Endothelial cell of umbilical vein (primary cell): ENCODE data around the gene IFITM2. TPM values are rescaled to one million over a fixed set of nuclear protein-coding genes. Genes with fewer than 3 reads are reported as not detected.

Experiments
- BruUV-seq: library from RNA; stranded (reverse); fragments of 400-500 nt; replicated peaks from 2 replicates; lab custom pipeline; 2021; lab: Mats Ljungman, UMichigan
- CTCF ChIA-PET: fragments of 300-600, 350-600 bp; sonication (Branson Sonifier 250); formaldehyde crosslinking; loops from one replicate; lab custom pipeline; 2021; ENCODE audit warnings: antibody characterized with exemption, inconsistent platforms; lab: Charles Lee
- POLR2A ChIA-PET: fragments of 300-600, 350-600 bp; sonication (Branson Sonifier 250); formaldehyde crosslinking; loops from one replicate; lab custom pipeline; 2021; ENCODE audit warnings: antibody characterized with exemption, inconsistent platforms; lab: Charles Lee
- DNase-seq: peaks from one replicate; pipeline ENCODE4 v3.0.0-alpha.2; 2011; ENCODE audit warnings: low read depth, low spot score
- FAIRE-seq: peaks from 2 replicates; lab custom pipeline; 2011; peaks lifted over from hg19 to GRCh38; lab: Jason Lieb, UNC
- H2AFZ ChIP-seq: 2 replicates; pipeline ENCODE4 v1.6.0; 2012; ENCODE audit warnings: low read depth, low read length, control low read depth, inconsistent platforms
- H3K27ac ChIP-seq: 2 replicates; pipeline ENCODE4 v1.5.1; 2011; ENCODE audit warnings: low read depth, mild to moderate bottlenecking, control low read depth, low read length, moderate library complexity; ENCODE audit not compliant: insufficient read depth
- H3K27me3 ChIP-seq, 2 experiments: 2 replicates each; pipeline versions ENCODE4 v1.6.0 to v1.6.1; 2011; ENCODE audit warnings: low read length in 2 of 2, mixed read lengths in 1 of 2; ENCODE audit not compliant: control insufficient read depth in 2 of 2, insufficient read depth in 2 of 2
- H3K36me3 ChIP-seq, 2 experiments: 2 replicates in 1 of 2; 3 replicates in 1 of 2; pipeline ENCODE4 v1.5.1; 2011; ENCODE audit warnings: low read length in 2 of 2, mild to moderate bottlenecking in 1 of 2, moderate library complexity in 1 of 2; ENCODE audit not compliant: control insufficient read depth in 2 of 2, insufficient read depth in 2 of 2; ENCODE audit errors: extremely low read depth in 1 of 2
- H3K4me1 ChIP-seq: 3 replicates; pipeline ENCODE4 v1.5.1; 2011; ENCODE audit warnings: mild to moderate bottlenecking, low read length; ENCODE audit not compliant: control insufficient read depth, insufficient read depth; ENCODE audit errors: extremely low read depth
- H3K4me2 ChIP-seq: 2 replicates; pipeline ENCODE4 v1.6.1; 2011; ENCODE audit warnings: low read length, control low read depth, mixed read lengths; ENCODE audit not compliant: insufficient read depth
- H3K4me3 ChIP-seq, 3 experiments: fragments of 200-600 bp in 1 of 3; sonication (generic), shearing (Covaris generic) in 1 of 3; replicated peaks in 1 of 3; 2 replicates each; pipeline ENCODE4 v1.5.1; 2011 to 2016; ENCODE audit warnings: control low read depth in 3 of 3, low read length in 3 of 3, mild to moderate bottlenecking in 2 of 3, inconsistent platforms in 1 of 3, low read depth in 1 of 3, moderate library complexity in 1 of 3; ENCODE audit not compliant: insufficient read depth in 1 of 3
- H3K79me2 ChIP-seq: 2 replicates; pipeline ENCODE4 v1.6.0; 2012; ENCODE audit warnings: low read length, inconsistent platforms; ENCODE audit not compliant: control insufficient read depth, insufficient read depth
- H3K9ac ChIP-seq: replicated peaks from 2 replicates; pipeline ENCODE3; 2011; ENCODE audit warnings: low read length, control low read depth; ENCODE audit not compliant: insufficient read depth; ENCODE audit errors: extremely low read depth
- H3K9me1 ChIP-seq: replicated peaks from 3 replicates; pipeline ENCODE4 v1.6.0; 2011; ENCODE audit warnings: mild to moderate bottlenecking, low read length; ENCODE audit not compliant: control insufficient read depth, insufficient read depth; ENCODE audit errors: extremely low read depth
- H3K9me3 ChIP-seq: replicated peaks from 2 replicates; pipeline ENCODE4 v1.5.1; 2012; ENCODE audit warnings: low read length, inconsistent platforms; ENCODE audit not compliant: control insufficient read depth, insufficient read depth
- H4K20me1 ChIP-seq: replicated peaks from 2 replicates; pipeline ENCODE3; 2011; ENCODE audit warnings: mild to moderate bottlenecking, low read length; ENCODE audit not compliant: control insufficient read depth, insufficient read depth; ENCODE audit errors: extremely low read depth
- EZH2 ChIP-seq: IDR thresholded peaks from 2 replicates; pipeline ENCODE4 v1.6.1; 2012; ENCODE audit warnings: borderline replicate concordance, low read depth, mild to moderate bottlenecking, moderate library complexity, low read length, inconsistent platforms; ENCODE audit not compliant: severe bottlenecking
- FOS ChIP-seq: IDR thresholded peaks from 2 replicates; pipeline ENCODE4 v1.6.1; 2011; ENCODE audit warnings: mild to moderate bottlenecking, low read length, moderate library complexity, borderline replicate concordance; ENCODE audit not compliant: insufficient read depth
- GATA2 ChIP-seq: IDR thresholded peaks from 2 replicates; pipeline ENCODE4 v1.7.0; 2011; ENCODE audit warnings: low read depth, mild to moderate bottlenecking, moderate library complexity, mixed read lengths, low read length; ENCODE audit not compliant: insufficient read length, insufficient read depth
- JUN ChIP-seq: IDR thresholded peaks from 2 replicates; pipeline ENCODE4 v1.6.1; 2011; ENCODE audit warnings: borderline replicate concordance, low read depth; ENCODE audit not compliant: insufficient read length, insufficient read depth
- MYC ChIP-seq: IDR thresholded peaks from one replicate; pipeline ENCODE4 v1.6.1; 2011; ENCODE audit warnings: mild to moderate bottlenecking, low read depth, low read length
- POLR2A ChIP-seq: IDR thresholded peaks from 2 replicates; pipeline ENCODE4 v1.6.1; 2012; ENCODE audit warnings: low read depth, mild to moderate bottlenecking, control low read depth, low read length
- POLR2AphosphoS5 ChIP-seq: IDR thresholded peaks from 2 replicates; pipeline ENCODE4 v1.6.1; 2012; ENCODE audit warnings: low read depth, mild to moderate bottlenecking, control low read depth, low read length, moderate library complexity; ENCODE audit not compliant: insufficient read depth
- dilution Hi-C: fragments of 300-500 bp; cut with MboI; formaldehyde crosslinking; loops from one replicate; pipeline ENCODE4 v1.15.0; 2019; ENCODE audit warnings: low sequenced_read_pairs; ENCODE audit not compliant: extremely low pct_ligation_motif_present
- intact Hi-C: fragments of 100-400 bp; cut with micrococcal nuclease; formaldehyde crosslinking; loops from one replicate; pipeline ENCODE4 v1.10.0; 2022
- polyA plus RNA-seq, 4 experiments: library from polyadenylated mRNA; depleted of rRNA in 3 of 4; stranded (reverse) in 3 of 4; unstranded in 1 of 4; fragments of >200 nt; gene quantifications; 2 replicates each; pipeline versions ENCODE4 v1.2.1 to v1.2.3, GENCODE V29; 2011 to 2012; ENCODE audit warnings: missing spikeins in 1 of 4
- total RNA-seq: library from RNA; stranded (reverse); gene quantifications from 2 replicates; pipeline ENCODE4 v1.2.3, GENCODE V29; 2021
- TF ChIP-seq, protein P1 (sequence below): IDR thresholded peaks from 2 replicates; pipeline ENCODE4 v1.6.1; 2011; ENCODE audit not compliant: insufficient read depth, insufficient read length

The IFITM2 gene
- total and polyA plus RNA-seq, 2 donors (not counting 3 experiments of a cell fraction or from before 2014, with no cell fraction given), result 219 to 1,135 TPM

DNA sequence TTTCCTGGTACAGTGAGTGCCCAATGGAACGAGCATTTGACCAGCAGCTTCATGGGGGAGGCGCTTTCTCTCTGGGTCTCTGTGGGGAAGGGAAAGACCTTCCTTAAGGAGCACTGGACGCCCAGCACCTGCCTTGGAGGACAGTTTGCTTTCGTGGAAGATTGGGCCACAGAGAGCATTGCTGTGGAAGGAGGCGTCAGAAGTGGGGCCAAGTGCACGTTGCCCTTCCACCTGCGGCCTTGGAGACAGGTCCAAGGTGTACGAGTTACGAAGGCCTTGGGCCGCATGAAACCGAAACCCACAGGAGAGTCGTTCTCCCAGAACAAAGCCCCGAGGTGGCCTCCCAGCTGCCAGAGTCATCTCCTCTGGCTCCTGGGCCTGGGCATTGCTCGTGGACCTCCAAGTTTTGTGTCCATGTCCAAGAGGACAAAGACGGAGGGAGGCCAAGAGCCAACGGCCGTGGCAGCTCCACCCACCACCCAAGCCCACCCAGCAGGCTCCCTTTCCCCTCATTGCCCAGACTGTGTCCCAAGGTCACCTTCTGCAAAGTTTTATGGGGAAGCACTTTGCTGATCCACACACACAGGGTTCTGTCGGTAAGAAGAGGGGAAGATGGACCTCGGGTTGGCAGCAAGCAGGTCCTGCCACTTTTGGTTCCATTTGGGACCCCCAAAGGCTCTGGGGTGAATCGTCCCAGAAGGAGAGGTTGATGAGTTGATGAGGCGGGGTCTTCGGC lies 35.3 kb upstream of the IFITM2 start:
- FAIRE-seq, result no peak
- Histone ChIP-seq H3K79me2 (no peaks in the 10 kb centered on the region), H3K4me1 (no peaks in the 10 kb centered on the region), H3K27me3 (peaks cover 14 to 20% of the 10 kb centered on the region in 2 experiments), H3K9me1 (no peaks in the 10 kb centered on the region), H3K4me3 (no peak overlapping the region), H4K20me1 (no peaks in the 10 kb centered on the region), H3K36me3 (no peaks in the 10 kb centered on the region), H3K4me2 (no peak overlapping the region), H3K9me3 (no peaks in the 10 kb centered on the region), H3K9ac (no peak overlapping the region), H3K27ac (no peak overlapping the region), H2AFZ (no peak overlapping the region)
- CTCF ChIA-PET, result interaction anchor here (2.6 kb wide), 1 partner anchor 22 kb away, joined by 10 read pairs; no protein-coding TSS in a partner anchor
- DNase-seq, result no peak
- no peak for TF ChIP-seq POLR2AphosphoS5
- no peak for TF ChIP-seq MYC
- TF ChIP-seq FOS, result no peak
- TF ChIP-seq GATA2, result no peak
- no peak for TF ChIP-seq JUN
- no peak for TF ChIP-seq POLR2A
- TF ChIP-seq, protein P1, sequence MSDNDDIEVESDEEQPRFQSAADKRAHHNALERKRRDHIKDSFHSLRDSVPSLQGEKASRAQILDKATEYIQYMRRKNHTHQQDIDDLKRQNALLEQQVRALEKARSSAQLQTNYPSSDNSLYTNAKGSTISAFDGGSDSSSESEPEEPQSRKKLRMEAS, result no peak
- no peak for TF ChIP-seq EZH2
- intact Hi-C loops (no loop called here), dilution Hi-C loops (no loop called here)
- POLR2A ChIA-PET, result no interaction called here
- BruUV-seq, result no TSS peak
